GM23338 (cell line): ENCODE data around the gene C1orf56. TPM values are rescaled to one million over a fixed set of nuclear protein-coding genes. Genes with fewer than 3 reads are reported as not detected.
A peak's percentile ranks its signal among the peaks of the same experiment; 100 is the strongest.

Source experiments
- ATAC-seq: fragments of 200-7000 bp; cut with Tn5 transposase; 3 replicates; pipeline ENCODE4 v1.9.1; 2020
- DNase-seq: peaks from one replicate; pipeline ENCODE4 v3.0.0-alpha.2; 2015; ENCODE audit warnings: low spot score
- H2AFZ ChIP-seq: fragments of 200-600 bp; sonication (generic); 2 replicates; pipeline ENCODE4 v1.8.0; 2016; ENCODE audit warnings: antibody characterized with exemption, mild to moderate bottlenecking, moderate library complexity
- H3F3A ChIP-seq: fragments of 200-600 bp; sonication (generic); replicated peaks from 2 replicates; pipeline ENCODE4 v1.8.0; 2017; ENCODE audit warnings: antibody characterized with exemption, mixed run types, low read depth
- H3K27ac ChIP-seq: fragments of 200-600 bp; sonication (generic); 2 replicates; pipeline ENCODE4 v1.6.1; 2016; ENCODE audit warnings: low read depth
- H3K27me3 ChIP-seq: fragments of 200-600 bp; sonication (generic); 2 replicates; pipeline ENCODE4 v1.8.0; 2016; ENCODE audit warnings: mild to moderate bottlenecking, mixed run types, moderate library complexity; ENCODE audit not compliant: insufficient read depth
- H3K36me3 ChIP-seq: fragments of 200-600 bp; sonication (generic); 2 replicates; pipeline ENCODE4 v1.8.0; 2016; ENCODE audit warnings: mild to moderate bottlenecking; ENCODE audit not compliant: insufficient read depth
- H3K4me1 ChIP-seq: fragments of 200-600 bp; sonication (generic); 2 replicates; pipeline ENCODE4 v1.8.0; 2016; ENCODE audit warnings: mild to moderate bottlenecking, moderate library complexity; ENCODE audit not compliant: insufficient read depth
- H3K4me2 ChIP-seq: fragments of 200-600 bp; sonication (generic); 2 replicates; pipeline ENCODE4 v1.7.1; 2017; ENCODE audit warnings: mixed run types
- H3K4me3 ChIP-seq: fragments of 200-600 bp; sonication (generic); 2 replicates; pipeline ENCODE4 v1.6.1; 2016; ENCODE audit warnings: mixed run types
- H3K79me2 ChIP-seq: fragments of 200-600 bp; sonication (generic); replicated peaks from 2 replicates; pipeline ENCODE4 v1.8.0; 2017; ENCODE audit warnings: mild to moderate bottlenecking; ENCODE audit not compliant: insufficient read depth
- H3K9me2 ChIP-seq: fragments of 200-600 bp; sonication (generic); 2 replicates; pipeline ENCODE4 v1.8.0; 2017; ENCODE audit not compliant: insufficient read depth
- H4K20me1 ChIP-seq: fragments of 200-600 bp; sonication (generic); replicated peaks from 2 replicates; pipeline ENCODE4 v1.8.0; 2017; ENCODE audit warnings: mild to moderate bottlenecking; ENCODE audit not compliant: insufficient read depth
- H3K27ac Mint-ChIP-seq: 2 replicates; pipeline ENCODE4 v1.8.0; 2020; ENCODE audit warnings: inconsistent platforms, mild to moderate bottlenecking, moderate library complexity, mixed read lengths
- H3K27me3 Mint-ChIP-seq: 3 replicates; pipeline ENCODE4 v1.8.0; 2022; ENCODE audit warnings: low read depth, mild to moderate bottlenecking, moderate library complexity, mixed read lengths, inconsistent platforms; ENCODE audit not compliant: insufficient read depth, poor library complexity
- H3K36me3 Mint-ChIP-seq: 3 replicates; pipeline ENCODE4 v1.8.0; 2021; ENCODE audit warnings: low read depth, mild to moderate bottlenecking, inconsistent platforms, moderate library complexity, mixed read lengths
- H3K4me1 Mint-ChIP-seq: 3 replicates; pipeline ENCODE4 v1.8.0; 2020; ENCODE audit warnings: mild to moderate bottlenecking, inconsistent platforms, mixed read lengths
- H3K4me3 Mint-ChIP-seq: 3 replicates; pipeline ENCODE4 v1.8.0; 2021; ENCODE audit warnings: moderate library complexity, mild to moderate bottlenecking, inconsistent platforms, mixed read lengths
- H3K9me3 Mint-ChIP-seq: 3 replicates; pipeline ENCODE4 v1.8.0; 2020; ENCODE audit warnings: moderate library complexity, mild to moderate bottlenecking, inconsistent platforms, mixed read lengths
- EZH2 ChIP-seq: fragments of 200-600 bp; sonication (generic); IDR thresholded peaks from one replicate; pipeline ENCODE4 v1.8.0; 2017; ENCODE audit warnings: antibody characterized with exemption, mild to moderate bottlenecking, low read depth; ENCODE audit not compliant: unreplicated experiment
- polyA plus RNA-seq: library from polyadenylated mRNA; unstranded; fragments of >200 nt; fragmentation: Nextera tagmentation; extraction: Ambion mirVana; gene quantifications from 2 replicates; pipeline ENCODE4 v1.2.1, GENCODE V29; 2016
- total RNA-seq: library from RNA; depleted of rRNA; stranded (reverse); fragments of >200 nt; shearing (Covaris generic); gene quantifications from 2 replicates; pipeline ENCODE4 v1.2.3, GENCODE V29; 2014
- TF ChIP-seq, protein P1 (sequence below): IDR thresholded peaks from one replicate; pipeline ENCODE4 v1.6.1; 2018; ENCODE audit warnings: antibody characterized with exemption; ENCODE audit not compliant: unreplicated experiment
- TF ChIP-seq, protein P2 (sequence below), 2 experiments: fragments of 200-600 bp in 1 of 2; sonication (generic) in 1 of 2; conservative IDR thresholded peaks; 2 replicates each; pipeline versions ENCODE4 v1.5.1 to v1.6.1; 2016 to 2017; ENCODE audit warnings: antibody characterized with exemption in 2 of 2, low read depth in 2 of 2, mild to moderate bottlenecking in 2 of 2, moderate library complexity in 1 of 2
- TF ChIP-seq, protein P3 (sequence below): fragments of 250-450 bp; sonication (Bioruptor Pico); IDR thresholded peaks from 2 replicates; pipeline ENCODE4 v1.5.0; 2020; ENCODE audit warnings: mild to moderate bottlenecking, moderate library complexity

The C1orf56 gene
- total and polyA plus RNA-seq, 2 experiments from 2014 or later = 3.9 to 27.8 TPM

DNA sequence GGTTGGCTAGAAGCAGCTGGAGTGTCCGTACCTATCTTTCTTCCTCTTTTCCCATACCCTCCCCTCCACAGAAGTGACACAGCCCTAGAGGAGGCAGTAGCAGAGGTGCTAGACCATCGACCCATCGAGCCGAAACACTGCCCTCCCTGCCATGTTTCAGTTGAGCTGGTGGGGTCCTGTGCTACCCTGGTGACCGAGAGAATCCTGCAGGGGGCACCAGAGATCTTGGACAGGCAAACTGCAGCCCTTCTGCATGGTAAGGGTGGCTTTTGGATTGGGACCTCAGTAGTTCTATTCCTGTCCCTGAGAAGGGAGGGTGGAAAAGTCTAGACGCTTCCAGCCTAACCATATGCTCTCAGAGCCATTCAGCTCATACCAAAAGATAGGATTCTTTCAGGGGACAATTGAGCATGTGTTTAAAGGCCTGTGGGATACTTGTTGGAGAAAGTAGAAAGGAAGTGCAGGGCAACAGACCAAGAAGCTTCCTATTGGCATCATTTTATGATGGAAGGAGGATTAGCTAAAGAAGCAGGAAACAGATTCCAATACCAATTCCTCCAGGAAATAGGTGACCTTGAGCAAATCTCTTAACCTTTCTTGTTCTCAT lies 22.9 kb upstream of the C1orf56 start:
- no peaks in the 10 kb centered on the region for H3K27me3 ChIP-seq
- H4K20me1 ChIP-seq = peaks cover 2% of the 10 kb centered on the region; the same call in 1 of the 2 replicates
- peak overlapping the region; percentile 74 for H3K27ac Mint-ChIP-seq
- DNase-seq (peak; percentile 93), ATAC-seq (peak; percentile 100)
- H3K79me2 ChIP-seq = no peaks in the 10 kb centered on the region
- no peak overlapping the region for H3K27ac ChIP-seq
- H3K4me1 ChIP-seq = no peaks in the 10 kb centered on the region
- H3K9me2 ChIP-seq = no peaks in the 10 kb centered on the region
- peaks cover 34% of the 10 kb centered on the region for H3K36me3 Mint-ChIP-seq
- no peaks in the 10 kb centered on the region; the same call in 1 of the 2 replicates for H3K36me3 ChIP-seq
- no peak overlapping the region for H3K4me2 ChIP-seq
- peaks cover 2% of the 10 kb centered on the region; the same call in 1 of the 3 replicates for H3K4me1 Mint-ChIP-seq
- no peak overlapping the region for H3K4me3 Mint-ChIP-seq
- H3K9me3 Mint-ChIP-seq = no peaks in the 10 kb centered on the region
- TF ChIP-seq, protein P1, sequence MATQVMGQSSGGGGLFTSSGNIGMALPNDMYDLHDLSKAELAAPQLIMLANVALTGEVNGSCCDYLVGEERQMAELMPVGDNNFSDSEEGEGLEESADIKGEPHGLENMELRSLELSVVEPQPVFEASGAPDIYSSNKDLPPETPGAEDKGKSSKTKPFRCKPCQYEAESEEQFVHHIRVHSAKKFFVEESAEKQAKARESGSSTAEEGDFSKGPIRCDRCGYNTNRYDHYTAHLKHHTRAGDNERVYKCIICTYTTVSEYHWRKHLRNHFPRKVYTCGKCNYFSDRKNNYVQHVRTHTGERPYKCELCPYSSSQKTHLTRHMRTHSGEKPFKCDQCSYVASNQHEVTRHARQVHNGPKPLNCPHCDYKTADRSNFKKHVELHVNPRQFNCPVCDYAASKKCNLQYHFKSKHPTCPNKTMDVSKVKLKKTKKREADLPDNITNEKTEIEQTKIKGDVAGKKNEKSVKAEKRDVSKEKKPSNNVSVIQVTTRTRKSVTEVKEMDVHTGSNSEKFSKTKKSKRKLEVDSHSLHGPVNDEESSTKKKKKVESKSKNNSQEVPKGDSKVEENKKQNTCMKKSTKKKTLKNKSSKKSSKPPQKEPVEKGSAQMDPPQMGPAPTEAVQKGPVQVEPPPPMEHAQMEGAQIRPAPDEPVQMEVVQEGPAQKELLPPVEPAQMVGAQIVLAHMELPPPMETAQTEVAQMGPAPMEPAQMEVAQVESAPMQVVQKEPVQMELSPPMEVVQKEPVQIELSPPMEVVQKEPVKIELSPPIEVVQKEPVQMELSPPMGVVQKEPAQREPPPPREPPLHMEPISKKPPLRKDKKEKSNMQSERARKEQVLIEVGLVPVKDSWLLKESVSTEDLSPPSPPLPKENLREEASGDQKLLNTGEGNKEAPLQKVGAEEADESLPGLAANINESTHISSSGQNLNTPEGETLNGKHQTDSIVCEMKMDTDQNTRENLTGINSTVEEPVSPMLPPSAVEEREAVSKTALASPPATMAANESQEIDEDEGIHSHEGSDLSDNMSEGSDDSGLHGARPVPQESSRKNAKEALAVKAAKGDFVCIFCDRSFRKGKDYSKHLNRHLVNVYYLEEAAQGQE = no peak
- TF ChIP-seq, protein P2, sequence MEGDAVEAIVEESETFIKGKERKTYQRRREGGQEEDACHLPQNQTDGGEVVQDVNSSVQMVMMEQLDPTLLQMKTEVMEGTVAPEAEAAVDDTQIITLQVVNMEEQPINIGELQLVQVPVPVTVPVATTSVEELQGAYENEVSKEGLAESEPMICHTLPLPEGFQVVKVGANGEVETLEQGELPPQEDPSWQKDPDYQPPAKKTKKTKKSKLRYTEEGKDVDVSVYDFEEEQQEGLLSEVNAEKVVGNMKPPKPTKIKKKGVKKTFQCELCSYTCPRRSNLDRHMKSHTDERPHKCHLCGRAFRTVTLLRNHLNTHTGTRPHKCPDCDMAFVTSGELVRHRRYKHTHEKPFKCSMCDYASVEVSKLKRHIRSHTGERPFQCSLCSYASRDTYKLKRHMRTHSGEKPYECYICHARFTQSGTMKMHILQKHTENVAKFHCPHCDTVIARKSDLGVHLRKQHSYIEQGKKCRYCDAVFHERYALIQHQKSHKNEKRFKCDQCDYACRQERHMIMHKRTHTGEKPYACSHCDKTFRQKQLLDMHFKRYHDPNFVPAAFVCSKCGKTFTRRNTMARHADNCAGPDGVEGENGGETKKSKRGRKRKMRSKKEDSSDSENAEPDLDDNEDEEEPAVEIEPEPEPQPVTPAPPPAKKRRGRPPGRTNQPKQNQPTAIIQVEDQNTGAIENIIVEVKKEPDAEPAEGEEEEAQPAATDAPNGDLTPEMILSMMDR (conservative IDR thresholded peaks at IDR 0.05; ENCODE audit: low read depth in 2 of 2) = peak; percentile 92 to 97
- no peak overlapping the region for H2AFZ ChIP-seq
- peaks cover 3% of the 10 kb centered on the region for H3K27me3 Mint-ChIP-seq
- no peak overlapping the region for H3K4me3 ChIP-seq
- H3F3A ChIP-seq = peaks cover 4% of the 10 kb centered on the region; the same call in 1 of the 2 replicates

DNA sequence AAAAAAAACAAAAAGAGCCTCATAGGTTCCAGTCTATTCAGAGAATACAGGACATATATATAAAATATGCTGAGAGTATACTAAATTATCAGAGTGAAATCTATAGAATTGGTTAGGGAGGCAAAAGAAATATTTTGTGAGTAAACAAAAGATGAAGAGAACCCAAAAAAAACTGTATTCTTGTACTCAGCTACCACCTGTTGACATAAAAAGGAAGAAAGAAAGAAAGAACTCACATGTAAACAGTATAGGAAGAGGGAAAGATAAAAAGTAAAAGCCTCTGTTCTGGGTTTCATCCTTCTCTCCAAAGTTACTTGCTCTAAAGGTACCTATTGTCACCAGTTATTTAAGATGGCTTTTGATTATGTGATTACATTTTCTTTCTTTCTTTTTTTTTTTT lies 21.1 kb upstream of the C1orf56 start:
- no peak for ATAC-seq
- Mint-ChIP-seq H3K4me1 (peaks cover 2% of the 10 kb centered on the region; the same call in 1 of the 3 replicates), H3K36me3 (peaks cover 41% of the 10 kb centered on the region), H3K4me3 (no peak overlapping the region), H3K27me3 (peaks cover 3% of the 10 kb centered on the region), H3K27ac (no peak overlapping the region), H3K9me3 (no peaks in the 10 kb centered on the region)
- TF ChIP-seq, protein P3, sequence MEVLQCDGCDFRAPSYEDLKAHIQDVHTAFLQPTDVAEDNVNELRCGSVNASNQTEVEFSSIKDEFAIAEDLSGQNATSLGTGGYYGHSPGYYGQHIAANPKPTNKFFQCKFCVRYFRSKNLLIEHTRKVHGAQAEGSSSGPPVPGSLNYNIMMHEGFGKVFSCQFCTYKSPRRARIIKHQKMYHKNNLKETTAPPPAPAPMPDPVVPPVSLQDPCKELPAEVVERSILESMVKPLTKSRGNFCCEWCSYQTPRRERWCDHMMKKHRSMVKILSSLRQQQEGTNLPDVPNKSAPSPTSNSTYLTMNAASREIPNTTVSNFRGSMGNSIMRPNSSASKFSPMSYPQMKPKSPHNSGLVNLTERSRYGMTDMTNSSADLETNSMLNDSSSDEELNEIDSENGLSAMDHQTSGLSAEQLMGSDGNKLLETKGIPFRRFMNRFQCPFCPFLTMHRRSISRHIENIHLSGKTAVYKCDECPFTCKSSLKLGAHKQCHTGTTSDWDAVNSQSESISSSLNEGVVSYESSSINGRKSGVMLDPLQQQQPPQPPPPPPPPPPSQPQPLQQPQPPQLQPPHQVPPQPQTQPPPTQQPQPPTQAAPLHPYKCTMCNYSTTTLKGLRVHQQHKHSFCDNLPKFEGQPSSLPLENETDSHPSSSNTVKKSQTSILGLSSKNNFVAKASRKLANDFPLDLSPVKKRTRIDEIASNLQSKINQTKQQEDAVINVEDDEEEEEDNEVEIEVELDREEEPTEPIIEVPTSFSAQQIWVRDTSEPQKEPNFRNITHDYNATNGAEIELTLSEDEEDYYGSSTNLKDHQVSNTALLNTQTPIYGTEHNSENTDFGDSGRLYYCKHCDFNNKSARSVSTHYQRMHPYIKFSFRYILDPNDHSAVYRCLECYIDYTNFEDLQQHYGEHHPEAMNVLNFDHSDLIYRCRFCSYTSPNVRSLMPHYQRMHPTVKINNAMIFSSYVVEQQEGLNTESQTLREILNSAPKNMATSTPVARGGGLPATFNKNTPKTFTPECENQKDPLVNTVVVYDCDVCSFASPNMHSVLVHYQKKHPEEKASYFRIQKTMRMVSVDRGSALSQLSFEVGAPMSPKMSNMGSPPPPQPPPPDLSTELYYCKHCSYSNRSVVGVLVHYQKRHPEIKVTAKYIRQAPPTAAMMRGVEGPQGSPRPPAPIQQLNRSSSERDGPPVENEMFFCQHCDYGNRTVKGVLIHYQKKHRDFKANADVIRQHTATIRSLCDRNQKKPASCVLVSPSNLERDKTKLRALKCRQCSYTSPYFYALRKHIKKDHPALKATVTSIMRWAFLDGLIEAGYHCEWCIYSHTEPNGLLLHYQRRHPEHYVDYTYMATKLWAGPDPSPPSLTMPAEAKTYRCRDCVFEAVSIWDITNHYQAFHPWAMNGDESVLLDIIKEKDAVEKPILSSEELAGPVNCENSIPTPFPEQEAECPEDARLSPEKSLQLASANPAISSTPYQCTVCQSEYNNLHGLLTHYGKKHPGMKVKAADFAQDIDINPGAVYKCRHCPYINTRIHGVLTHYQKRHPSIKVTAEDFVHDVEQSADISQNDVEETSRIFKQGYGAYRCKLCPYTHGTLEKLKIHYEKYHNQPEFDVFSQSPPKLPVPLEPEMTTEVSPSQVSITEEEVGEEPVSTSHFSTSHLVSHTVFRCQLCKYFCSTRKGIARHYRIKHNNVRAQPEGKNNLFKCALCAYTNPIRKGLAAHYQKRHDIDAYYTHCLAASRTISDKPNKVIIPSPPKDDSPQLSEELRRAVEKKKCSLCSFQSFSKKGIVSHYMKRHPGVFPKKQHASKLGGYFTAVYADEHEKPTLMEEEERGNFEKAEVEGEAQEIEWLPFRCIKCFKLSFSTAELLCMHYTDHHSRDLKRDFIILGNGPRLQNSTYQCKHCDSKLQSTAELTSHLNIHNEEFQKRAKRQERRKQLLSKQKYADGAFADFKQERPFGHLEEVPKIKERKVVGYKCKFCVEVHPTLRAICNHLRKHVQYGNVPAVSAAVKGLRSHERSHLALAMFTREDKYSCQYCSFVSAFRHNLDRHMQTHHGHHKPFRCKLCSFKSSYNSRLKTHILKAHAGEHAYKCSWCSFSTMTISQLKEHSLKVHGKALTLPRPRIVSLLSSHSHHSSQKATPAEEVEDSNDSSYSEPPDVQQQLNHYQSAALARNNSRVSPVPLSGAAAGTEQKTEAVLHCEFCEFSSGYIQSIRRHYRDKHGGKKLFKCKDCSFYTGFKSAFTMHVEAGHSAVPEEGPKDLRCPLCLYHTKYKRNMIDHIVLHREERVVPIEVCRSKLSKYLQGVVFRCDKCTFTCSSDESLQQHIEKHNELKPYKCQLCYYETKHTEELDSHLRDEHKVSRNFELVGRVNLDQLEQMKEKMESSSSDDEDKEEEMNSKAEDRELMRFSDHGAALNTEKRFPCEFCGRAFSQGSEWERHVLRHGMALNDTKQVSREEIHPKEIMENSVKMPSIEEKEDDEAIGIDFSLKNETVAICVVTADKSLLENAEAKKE (CRISPR knock-in tag) = no peak
- no peak for TF ChIP-seq EZH2
- peaks cover 2% of the 10 kb centered on the region; the same call in 1 of the 2 replicates for H4K20me1 ChIP-seq
- H3K36me3 ChIP-seq = no peaks in the 10 kb centered on the region; the same call in 1 of the 2 replicates
- no peaks in the 10 kb centered on the region for H3K9me2 ChIP-seq
- no peaks in the 10 kb centered on the region for H3K27me3 ChIP-seq
- no peak overlapping the region for H3K4me2 ChIP-seq
- no peak overlapping the region for H3K27ac ChIP-seq
- H3K79me2 ChIP-seq = no peaks in the 10 kb centered on the region
- no peak overlapping the region for H2AFZ ChIP-seq
- H3F3A ChIP-seq = peaks cover 4% of the 10 kb centered on the region; the same call in 1 of the 2 replicates
- no peak overlapping the region for H3K4me3 ChIP-seq
- no peak for DNase-seq
- no peaks in the 10 kb centered on the region for H3K4me1 ChIP-seq
